T-helper 2 cell treated with Interferon-gamma antibody and Interleukin-4, amounts not matched to agents 5 μg/mL and 100 μg/mL, for 36 hours (primary cell): ENCODE data around the gene ANKS6.
"Not testable (repeated sequence)": the region's sequence is repeated elsewhere in the genome, so short reads cannot be mapped to it uniquely, and the experiment has no call there.

Experiments used
- DNase-seq: peaks from one replicate; pipeline ENCODE4 v3.0.0; 2021; ENCODE audit warnings: low spot score
- H3K27ac Mint-ChIP-seq: one replicate; pipeline ENCODE4 v1.8.0; 2021; ENCODE audit warnings: mild to moderate bottlenecking, mixed read lengths
- H3K27me3 Mint-ChIP-seq: one replicate; pipeline ENCODE4 v1.8.0; 2021; ENCODE audit warnings: low read depth, mixed read lengths
- H3K36me3 Mint-ChIP-seq: one replicate; pipeline ENCODE4 v1.8.0; 2021; ENCODE audit warnings: low read depth, mixed read lengths
- H3K4me1 Mint-ChIP-seq: one replicate; pipeline ENCODE4 v1.8.0; 2021; ENCODE audit warnings: low read depth, mixed read lengths
- H3K4me3 Mint-ChIP-seq: one replicate; pipeline ENCODE4 v1.8.0; 2022; ENCODE audit warnings: mild to moderate bottlenecking, moderate library complexity, mixed read lengths
- H3K9me3 Mint-ChIP-seq: one replicate; pipeline ENCODE4 v1.8.0; 2021; ENCODE audit warnings: mixed read lengths

ANKS6 gene

DNA sequence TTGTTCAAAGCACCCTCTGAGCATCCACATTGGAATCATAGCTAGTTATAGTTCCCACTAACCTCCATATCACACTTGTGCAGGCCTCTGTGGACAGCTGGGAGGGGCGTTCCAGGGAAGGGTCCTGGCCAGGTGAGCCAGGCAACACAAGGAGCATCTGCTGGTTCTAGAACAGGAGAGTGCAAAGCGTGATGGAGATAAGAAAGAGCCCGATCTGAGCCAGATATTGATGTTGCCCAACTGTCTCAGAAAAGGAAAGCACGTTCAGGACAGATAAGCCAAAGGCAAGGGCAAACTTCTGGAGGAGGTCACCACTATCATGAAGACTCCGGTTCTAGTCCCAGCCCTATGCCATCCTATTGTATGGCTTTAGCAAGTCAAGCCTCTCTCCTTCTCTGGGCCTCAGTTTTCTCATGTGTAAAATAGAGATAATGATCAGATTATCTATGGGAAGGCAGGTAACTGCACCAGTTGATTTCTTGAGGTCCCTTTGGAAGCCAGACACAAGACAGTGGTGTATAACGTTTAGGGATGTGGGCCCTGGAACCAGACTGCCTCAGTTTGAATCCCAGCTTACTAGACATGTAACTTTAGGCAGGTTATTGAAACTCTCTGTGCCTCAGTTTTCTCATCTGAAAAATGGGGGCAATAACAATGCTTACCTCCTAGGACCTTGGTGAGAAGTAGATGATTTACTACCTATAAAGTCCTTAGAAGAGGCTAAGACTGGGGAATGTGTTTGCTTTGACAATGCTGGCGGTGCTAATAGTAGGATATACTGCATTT lies 107.5 kb downstream of the ANKS6 start:
- no peak overlapping the region for H3K4me3 Mint-ChIP-seq
- no peak for DNase-seq
- H3K9me3 Mint-ChIP-seq = no peaks in the 10 kb centered on the region
- peaks cover 2% of the 10 kb centered on the region for H3K27me3 Mint-ChIP-seq
- H3K4me1 Mint-ChIP-seq = no peaks in the 10 kb centered on the region
- H3K27ac Mint-ChIP-seq = no peak overlapping the region
- no peaks in the 10 kb centered on the region for H3K36me3 Mint-ChIP-seq

DNA sequence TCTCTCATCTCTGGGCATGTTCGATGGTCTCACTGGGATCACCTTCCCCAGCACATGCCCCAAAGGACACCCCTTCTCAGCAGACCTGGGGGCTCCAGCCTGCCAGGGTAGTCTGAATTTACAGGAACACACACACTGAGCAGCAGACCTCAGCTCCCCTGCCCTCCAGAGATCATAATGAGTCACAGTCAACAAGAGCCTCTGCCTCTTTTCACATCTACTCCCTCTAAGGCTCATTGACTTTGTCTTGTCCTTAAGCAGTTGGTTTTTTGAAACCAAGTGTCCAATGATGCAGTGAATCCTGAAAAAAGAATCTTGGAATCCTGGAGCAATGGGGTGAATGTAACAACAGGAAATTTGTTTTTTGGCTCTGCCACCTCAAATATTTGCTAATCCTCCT lies 108.4 kb downstream of the ANKS6 start:
- DNase-seq = no peak
- Mint-ChIP-seq H3K4me3 (no peak overlapping the region), H3K9me3 (no peaks in the 10 kb centered on the region), H3K36me3 (no peaks in the 10 kb centered on the region), H3K4me1 (no peaks in the 10 kb centered on the region), H3K27me3 (peaks cover 2% of the 10 kb centered on the region), H3K27ac (no peak overlapping the region)

DNA sequence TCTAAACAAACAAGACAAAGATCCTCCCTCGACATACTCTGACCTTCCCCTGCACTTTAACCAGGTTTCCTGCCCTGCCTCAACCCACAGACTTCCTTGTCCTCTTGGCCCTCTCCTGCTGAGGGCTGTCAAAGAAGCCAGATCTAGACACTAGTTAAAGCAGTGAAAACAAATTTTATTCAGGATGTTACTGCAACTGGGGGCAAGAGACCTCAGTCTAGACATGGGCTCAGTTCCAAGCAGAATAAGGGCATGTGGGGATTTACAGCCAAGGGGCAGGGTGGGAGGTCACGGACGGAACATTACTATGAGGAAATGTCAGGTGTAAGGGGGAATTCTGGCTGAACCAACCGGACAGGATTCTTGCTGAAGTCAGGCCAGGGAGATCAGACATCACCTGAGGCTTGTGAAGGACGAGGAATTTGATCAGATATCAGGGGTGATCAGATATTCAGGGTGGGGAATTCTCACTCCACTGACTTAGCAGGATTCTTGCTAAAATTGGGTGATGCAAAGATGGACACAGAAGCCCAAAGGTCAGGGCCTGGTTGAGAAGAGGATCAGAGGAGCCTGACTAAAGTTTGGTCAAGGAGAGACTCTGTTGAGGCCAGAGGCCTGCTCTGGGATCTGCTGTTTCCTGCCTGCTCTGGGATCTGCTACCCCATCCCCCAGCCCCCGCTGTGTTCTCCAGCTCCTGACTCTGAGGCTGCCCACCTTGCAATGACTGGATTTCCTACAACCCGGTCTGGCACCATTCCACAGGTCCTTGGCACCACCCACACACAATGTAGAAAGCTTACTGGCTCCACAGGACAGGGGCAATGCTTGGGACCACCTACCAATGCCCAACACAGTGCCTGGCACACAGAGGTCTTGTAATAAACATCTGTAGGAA lies 109.1 kb downstream of the ANKS6 start:
- H3K36me3 Mint-ChIP-seq = no peaks in the 10 kb centered on the region
- peaks cover 2% of the 10 kb centered on the region for H3K27me3 Mint-ChIP-seq
- no peak overlapping the region for H3K4me3 Mint-ChIP-seq
- no peak overlapping the region for H3K27ac Mint-ChIP-seq
- no peaks in the 10 kb centered on the region for H3K9me3 Mint-ChIP-seq
- no peaks in the 10 kb centered on the region for H3K4me1 Mint-ChIP-seq
- DNase-seq = no peak

DNA sequence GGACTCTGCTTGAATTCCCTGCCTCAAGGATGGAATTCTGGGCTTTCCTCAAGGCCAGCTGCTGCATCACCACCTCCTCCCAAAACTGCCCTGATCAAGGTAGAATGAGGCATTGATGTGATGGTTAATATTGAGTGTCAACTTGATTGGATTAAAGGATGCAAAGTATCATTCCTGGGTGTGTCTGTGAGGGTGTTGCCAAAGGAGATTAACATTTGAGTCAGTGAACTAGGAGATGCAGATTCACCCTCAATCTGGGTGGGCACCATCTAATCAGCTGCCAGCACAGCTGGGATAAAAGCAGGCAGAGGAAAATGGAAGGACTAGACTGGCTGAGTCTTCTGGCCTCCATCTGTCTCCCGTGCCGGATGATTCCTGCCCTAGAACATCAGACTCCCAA lies 111.5 kb downstream of the ANKS6 start:
- H3K27ac Mint-ChIP-seq, H3K36me3 Mint-ChIP-seq, H3K9me3 Mint-ChIP-seq, H3K4me1 Mint-ChIP-seq, H3K27me3 Mint-ChIP-seq, DNase-seq, H3K4me3 Mint-ChIP-seq: not testable (repeated sequence)
